HepG2 (cell line): ENCODE measurements around the gene CLIC1. TPM values are rescaled to one million over a fixed set of nuclear protein-coding genes. Genes with fewer than 3 reads are reported as not detected.

Experiments
- BORCS8-MEF2B ChIP-seq: sonication (generic); formaldehyde crosslinking; IDR thresholded peaks from 2 replicates; pipeline ENCODE4 v1.8.0; 2022; ENCODE audit warnings: mild to moderate bottlenecking, missing genetic modification reagents
- ERF ChIP-seq: IDR thresholded peaks from 2 replicates; pipeline ENCODE4 v1.6.1; 2018; ENCODE audit warnings: missing biosample characterization, missing genetic modification reagents
- HNRNPL ChIP-seq: fragments of 200-400 bp; formaldehyde crosslinking; IDR thresholded peaks from 2 replicates; pipeline ENCODE4 v1.6.1; 2017; ENCODE audit warnings: mild to moderate bottlenecking, low read depth, low read length
- KLF6 ChIP-seq: IDR thresholded peaks from 2 replicates; pipeline ENCODE4 v1.8.0; 2016; ENCODE audit warnings: missing biosample characterization, missing genetic modification reagents
- MED1 ChIP-seq: sonication (generic); formaldehyde crosslinking; IDR thresholded peaks from 2 replicates; pipeline ENCODE4 v1.4.0; 2020; ENCODE audit warnings: missing genetic modification reagents
- MTA1 ChIP-seq: sonication (generic); formaldehyde crosslinking; IDR thresholded peaks from 2 replicates; pipeline ENCODE4 v1.4.0; 2020; ENCODE audit warnings: missing genetic modification reagents, mild to moderate bottlenecking, borderline replicate concordance
- POLR2AphosphoS2 ChIP-seq: IDR thresholded peaks from 2 replicates; pipeline ENCODE4 v1.6.1; 2011; ENCODE audit warnings: low read depth, low read length, improper control_type of control experiment
- PPARG ChIP-seq: conservative IDR thresholded peaks from 2 replicates; pipeline ENCODE4 v1.6.1; 2016; ENCODE audit warnings: missing biosample characterization, missing genetic modification reagents
- SP140L ChIP-seq: sonication (generic); formaldehyde crosslinking; IDR thresholded peaks from 2 replicates; pipeline ENCODE4 v1.4.0; 2020; ENCODE audit warnings: missing genetic modification reagents, borderline replicate concordance
- SRSF4 ChIP-seq: fragments of 200-400 bp; formaldehyde crosslinking; IDR thresholded peaks from one replicate; pipeline ENCODE4 v1.6.1; 2018; ENCODE audit warnings: mild to moderate bottlenecking, low read depth, low read length, moderate library complexity; ENCODE audit not compliant: poor library complexity, severe bottlenecking
- TGIF2 ChIP-seq: IDR thresholded peaks from 2 replicates; pipeline ENCODE4 v1.6.1; 2016; ENCODE audit warnings: control low read depth, missing compliant biosample characterization
- ZBTB33 ChIP-seq: sonication (generic); formaldehyde crosslinking; IDR thresholded peaks from 2 replicates; pipeline ENCODE4 v1.4.0; 2020; ENCODE audit warnings: missing genetic modification reagents
- ZBTB7A ChIP-seq: sonication (generic); formaldehyde crosslinking; IDR thresholded peaks from 2 replicates; pipeline ENCODE4 v1.8.0; 2022; ENCODE audit warnings: mild to moderate bottlenecking, missing genetic modification reagents
- ZBTB7B ChIP-seq: sonication (generic); formaldehyde crosslinking; IDR thresholded peaks from 2 replicates; pipeline ENCODE4 v1.4.0; 2020; ENCODE audit warnings: missing genetic modification reagents
- ZNF230 ChIP-seq: sonication (generic); formaldehyde crosslinking; IDR thresholded peaks from 2 replicates; pipeline ENCODE4 v1.4.0; 2020; ENCODE audit warnings: mild to moderate bottlenecking, missing genetic modification reagents
- ZNF24 ChIP-seq: fragments of 450-650 bp; IDR thresholded peaks from 2 replicates; pipeline ENCODE4 v1.6.1; 2017; ENCODE audit warnings: antibody characterized with exemption, mild to moderate bottlenecking
- ZNF256 ChIP-seq: sonication (generic); formaldehyde crosslinking; conservative IDR thresholded peaks from 2 replicates; pipeline ENCODE4 v1.4.0; 2020; ENCODE audit warnings: missing genetic modification reagents
- ZNF292 ChIP-seq: sonication (generic); formaldehyde crosslinking; IDR thresholded peaks from 2 replicates; pipeline ENCODE4 v1.8.1; 2022; ENCODE audit warnings: mild to moderate bottlenecking, low read depth, missing genetic modification reagents, borderline replicate concordance
- ZNF619 ChIP-seq: sonication (generic); formaldehyde crosslinking; IDR thresholded peaks from 2 replicates; pipeline ENCODE4 v1.4.0; 2020; ENCODE audit warnings: mild to moderate bottlenecking, missing genetic modification reagents
- ZNF629 ChIP-seq: sonication (generic); formaldehyde crosslinking; conservative IDR thresholded peaks from 2 replicates; pipeline ENCODE4 v1.5.0; 2020; ENCODE audit warnings: missing genetic modification reagents
- polyA plus RNA-seq, 8 experiments: library from polyadenylated mRNA; depleted of rRNA in 3 of 8; stranded (reverse) in 7 of 8; unstranded in 1 of 8; fragments of >200 nt; fragmentation: Illumina TruSeq in 4 of 8; extraction: Trizol in 4 of 8; gene quantifications; 2 replicates each; pipeline versions ENCODE4 v1.2.1 to v1.2.3, GENCODE V29; 2011 to 2016; ENCODE audit warnings: low read depth in 4 of 8, missing spikeins in 1 of 8, mixed read lengths in 1 of 8; ENCODE audit not compliant: insufficient read depth in 1 of 8
- total RNA-seq, 5 experiments: library from RNA; depleted of rRNA; stranded (reverse); fragments of >200 nt; fragmentation: Illumina TruSeq; extraction: Trizol; gene quantifications; 2 replicates each; pipeline ENCODE4 v1.2.3, GENCODE V29; 2016; ENCODE audit warnings: low read depth in 1 of 5
- TF ChIP-seq, protein P1 (sequence below): sonication (generic); formaldehyde crosslinking; IDR thresholded peaks from 2 replicates; pipeline ENCODE4; 2020; ENCODE audit warnings: missing genetic modification reagents, mild to moderate bottlenecking, borderline replicate concordance
- TF ChIP-seq, protein P2 (sequence below): IDR thresholded peaks from 2 replicates; pipeline ENCODE4 v1.4.0; 2020; ENCODE audit warnings: mild to moderate bottlenecking, missing genetic modification reagents
- TF ChIP-seq, protein P3 (sequence below): sonication (generic); formaldehyde crosslinking; IDR thresholded peaks from 2 replicates; pipeline ENCODE4 v1.8.1; 2023; ENCODE audit warnings: mild to moderate bottlenecking, missing genetic modification reagents, borderline replicate concordance

Gene CLIC1
- total and polyA plus RNA-seq, 2 of the 13 experiments (the other 11 are each of a cell fraction or from before 2014, with no cell fraction given), result 602 to 891 TPM

DNA sequence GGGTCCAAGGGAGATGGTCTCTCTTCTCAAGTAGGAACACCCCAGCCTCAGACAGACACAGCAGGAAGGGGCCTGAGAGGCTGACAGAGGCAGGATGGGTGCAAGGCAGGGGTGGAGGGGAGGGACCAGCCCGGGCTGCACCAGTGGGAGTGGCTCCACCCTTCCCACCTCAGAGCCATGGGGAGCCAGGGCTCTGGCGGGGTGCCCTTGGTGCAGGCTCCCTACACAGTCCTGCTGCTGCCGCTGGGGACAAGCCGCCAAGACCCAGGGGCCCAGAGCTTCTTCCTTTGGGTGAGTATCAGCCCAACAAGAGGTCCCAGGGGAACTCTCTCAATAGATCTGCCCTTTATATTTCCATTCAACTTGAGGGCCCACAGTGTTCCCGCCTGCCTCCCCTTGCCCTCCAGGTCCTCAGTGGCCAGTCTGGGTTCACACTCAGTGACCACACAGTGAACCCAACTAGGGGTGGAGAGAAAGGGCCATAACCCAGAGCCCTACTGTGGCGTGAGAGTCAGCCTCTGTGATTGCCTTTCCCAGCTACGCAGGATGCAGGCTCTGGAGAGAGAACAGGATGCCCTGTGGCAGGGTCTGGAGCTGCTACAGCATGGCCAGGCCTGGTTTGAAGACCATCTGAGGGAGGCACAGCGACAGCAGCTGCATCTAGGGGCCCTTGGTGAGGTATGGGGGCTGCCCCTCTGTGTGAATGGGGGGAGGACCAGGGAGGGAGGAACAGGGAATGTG, 26.7 kb upstream of the CLIC1 start (continued):
- TF ChIP-seq, protein P1, sequence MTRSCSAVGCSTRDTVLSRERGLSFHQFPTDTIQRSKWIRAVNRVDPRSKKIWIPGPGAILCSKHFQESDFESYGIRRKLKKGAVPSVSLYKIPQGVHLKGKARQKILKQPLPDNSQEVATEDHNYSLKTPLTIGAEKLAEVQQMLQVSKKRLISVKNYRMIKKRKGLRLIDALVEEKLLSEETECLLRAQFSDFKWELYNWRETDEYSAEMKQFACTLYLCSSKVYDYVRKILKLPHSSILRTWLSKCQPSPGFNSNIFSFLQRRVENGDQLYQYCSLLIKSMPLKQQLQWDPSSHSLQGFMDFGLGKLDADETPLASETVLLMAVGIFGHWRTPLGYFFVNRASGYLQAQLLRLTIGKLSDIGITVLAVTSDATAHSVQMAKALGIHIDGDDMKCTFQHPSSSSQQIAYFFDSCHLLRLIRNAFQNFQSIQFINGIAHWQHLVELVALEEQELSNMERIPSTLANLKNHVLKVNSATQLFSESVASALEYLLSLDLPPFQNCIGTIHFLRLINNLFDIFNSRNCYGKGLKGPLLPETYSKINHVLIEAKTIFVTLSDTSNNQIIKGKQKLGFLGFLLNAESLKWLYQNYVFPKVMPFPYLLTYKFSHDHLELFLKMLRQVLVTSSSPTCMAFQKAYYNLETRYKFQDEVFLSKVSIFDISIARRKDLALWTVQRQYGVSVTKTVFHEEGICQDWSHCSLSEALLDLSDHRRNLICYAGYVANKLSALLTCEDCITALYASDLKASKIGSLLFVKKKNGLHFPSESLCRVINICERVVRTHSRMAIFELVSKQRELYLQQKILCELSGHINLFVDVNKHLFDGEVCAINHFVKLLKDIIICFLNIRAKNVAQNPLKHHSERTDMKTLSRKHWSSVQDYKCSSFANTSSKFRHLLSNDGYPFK, result peak; percentile 27; the same call in 1 of the 2 replicates
- TF ChIP-seq BORCS8-MEF2B (CRISPR knock-in tag), result no peak
- TF ChIP-seq SP140L (CRISPR knock-in tag), result no peak
- no peak for TF ChIP-seq ZNF619 (CRISPR knock-in tag)
- TF ChIP-seq ZBTB33 (CRISPR knock-in tag), result peak; percentile 96
- no peak for TF ChIP-seq ERF (CRISPR knock-in tag)
- peak; percentile 52; the same call in 1 of the 2 replicates for TF ChIP-seq MTA1 (CRISPR knock-in tag)
- no peak for TF ChIP-seq POLR2AphosphoS2
- no peak for TF ChIP-seq TGIF2 (CRISPR knock-in tag)
- no peak for TF ChIP-seq KLF6 (CRISPR knock-in tag)
- no peak for TF ChIP-seq ZNF256 (CRISPR knock-in tag)
- no peak for TF ChIP-seq PPARG
- TF ChIP-seq, protein P2, sequence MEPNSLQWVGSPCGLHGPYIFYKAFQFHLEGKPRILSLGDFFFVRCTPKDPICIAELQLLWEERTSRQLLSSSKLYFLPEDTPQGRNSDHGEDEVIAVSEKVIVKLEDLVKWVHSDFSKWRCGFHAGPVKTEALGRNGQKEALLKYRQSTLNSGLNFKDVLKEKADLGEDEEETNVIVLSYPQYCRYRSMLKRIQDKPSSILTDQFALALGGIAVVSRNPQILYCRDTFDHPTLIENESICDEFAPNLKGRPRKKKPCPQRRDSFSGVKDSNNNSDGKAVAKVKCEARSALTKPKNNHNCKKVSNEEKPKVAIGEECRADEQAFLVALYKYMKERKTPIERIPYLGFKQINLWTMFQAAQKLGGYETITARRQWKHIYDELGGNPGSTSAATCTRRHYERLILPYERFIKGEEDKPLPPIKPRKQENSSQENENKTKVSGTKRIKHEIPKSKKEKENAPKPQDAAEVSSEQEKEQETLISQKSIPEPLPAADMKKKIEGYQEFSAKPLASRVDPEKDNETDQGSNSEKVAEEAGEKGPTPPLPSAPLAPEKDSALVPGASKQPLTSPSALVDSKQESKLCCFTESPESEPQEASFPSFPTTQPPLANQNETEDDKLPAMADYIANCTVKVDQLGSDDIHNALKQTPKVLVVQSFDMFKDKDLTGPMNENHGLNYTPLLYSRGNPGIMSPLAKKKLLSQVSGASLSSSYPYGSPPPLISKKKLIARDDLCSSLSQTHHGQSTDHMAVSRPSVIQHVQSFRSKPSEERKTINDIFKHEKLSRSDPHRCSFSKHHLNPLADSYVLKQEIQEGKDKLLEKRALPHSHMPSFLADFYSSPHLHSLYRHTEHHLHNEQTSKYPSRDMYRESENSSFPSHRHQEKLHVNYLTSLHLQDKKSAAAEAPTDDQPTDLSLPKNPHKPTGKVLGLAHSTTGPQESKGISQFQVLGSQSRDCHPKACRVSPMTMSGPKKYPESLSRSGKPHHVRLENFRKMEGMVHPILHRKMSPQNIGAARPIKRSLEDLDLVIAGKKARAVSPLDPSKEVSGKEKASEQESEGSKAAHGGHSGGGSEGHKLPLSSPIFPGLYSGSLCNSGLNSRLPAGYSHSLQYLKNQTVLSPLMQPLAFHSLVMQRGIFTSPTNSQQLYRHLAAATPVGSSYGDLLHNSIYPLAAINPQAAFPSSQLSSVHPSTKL, result no peak
- no peak for TF ChIP-seq ZBTB7B (CRISPR knock-in tag)
- no peak for TF ChIP-seq ZNF24
- no peak for TF ChIP-seq ZBTB7A (CRISPR knock-in tag)
- no peak for TF ChIP-seq MED1
- TF ChIP-seq ZNF292 (CRISPR knock-in tag), result no peak
- TF ChIP-seq, protein P3, sequence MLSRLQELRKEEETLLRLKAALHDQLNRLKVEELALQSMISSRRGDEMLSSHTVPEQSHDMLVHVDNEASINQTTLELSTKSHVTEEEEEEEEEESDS (CRISPR knock-in tag), result no peak
- no peak for TF ChIP-seq SRSF4
- no peak for TF ChIP-seq ZNF629 (CRISPR knock-in tag)
- TF ChIP-seq ZNF230, result 0 out of 2 replicates have a peak, but pooled peaks have one; percentile 41
- no peak for TF ChIP-seq HNRNPL
